ENCODE results near the gene NEK1.

NEK1 gene

DNA sequence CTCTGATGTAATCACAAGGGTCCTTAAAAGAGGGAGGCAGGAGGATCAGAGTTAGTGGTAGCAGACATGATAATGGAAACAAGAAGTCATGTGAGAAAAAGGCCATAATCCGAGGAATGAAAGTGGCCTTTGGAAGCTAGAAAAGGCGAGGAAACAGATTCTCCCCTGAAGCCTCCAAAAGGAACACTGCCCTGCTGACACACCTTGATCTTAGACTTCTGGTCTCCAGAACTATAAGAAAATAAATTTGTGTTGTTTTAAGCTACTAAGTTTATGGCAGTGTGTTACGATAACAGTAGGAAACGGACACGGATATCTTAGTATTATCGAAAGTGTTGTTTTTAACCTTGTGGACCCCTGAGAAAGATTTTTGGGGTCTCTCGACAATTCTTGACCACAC lies 32.4 kb upstream of the NEK1 start:
- Histone ChIP-seq H3K9me3 (ENCODE audit: insufficient read depth, low read length) (no peaks in the 10 kb centered on the region), H3K4me3 (ENCODE audit: insufficient read depth, low read length, poor library complexity, severe bottlenecking) (no peak overlapping the region), H3K27me3 (ENCODE audit: low read length) (no peaks in the 10 kb centered on the region), H4K20me1 (ENCODE audit: low read depth, low read length) (no peaks in the 10 kb centered on the region), H3K9ac (ENCODE audit: low read length) (no peak overlapping the region), H3K27ac (ENCODE audit: low read depth, low read length) (no peak overlapping the region), H2AFZ (ENCODE audit: low read depth, low read length, severe bottlenecking) (no peak overlapping the region), H3K4me2 (ENCODE audit: low read depth, low read length, poor library complexity, severe bottlenecking) (no peak overlapping the region), H3K9me2 (replicated peaks; ENCODE audit: insufficient read depth, low read length) (no peaks in the 10 kb centered on the region), H3K36me3 (ENCODE audit: low read length) (peaks cover 6% of the 10 kb centered on the region; the same call in 1 of the 2 replicates), H3K79me2 (ENCODE audit: insufficient read depth, low read length) (peaks cover 7% of the 10 kb centered on the region; the same call in 1 of the 2 replicates), H3F3A (ENCODE audit: insufficient read depth) (no peaks in the 10 kb centered on the region)
- TF ChIP-seq, protein P1, sequence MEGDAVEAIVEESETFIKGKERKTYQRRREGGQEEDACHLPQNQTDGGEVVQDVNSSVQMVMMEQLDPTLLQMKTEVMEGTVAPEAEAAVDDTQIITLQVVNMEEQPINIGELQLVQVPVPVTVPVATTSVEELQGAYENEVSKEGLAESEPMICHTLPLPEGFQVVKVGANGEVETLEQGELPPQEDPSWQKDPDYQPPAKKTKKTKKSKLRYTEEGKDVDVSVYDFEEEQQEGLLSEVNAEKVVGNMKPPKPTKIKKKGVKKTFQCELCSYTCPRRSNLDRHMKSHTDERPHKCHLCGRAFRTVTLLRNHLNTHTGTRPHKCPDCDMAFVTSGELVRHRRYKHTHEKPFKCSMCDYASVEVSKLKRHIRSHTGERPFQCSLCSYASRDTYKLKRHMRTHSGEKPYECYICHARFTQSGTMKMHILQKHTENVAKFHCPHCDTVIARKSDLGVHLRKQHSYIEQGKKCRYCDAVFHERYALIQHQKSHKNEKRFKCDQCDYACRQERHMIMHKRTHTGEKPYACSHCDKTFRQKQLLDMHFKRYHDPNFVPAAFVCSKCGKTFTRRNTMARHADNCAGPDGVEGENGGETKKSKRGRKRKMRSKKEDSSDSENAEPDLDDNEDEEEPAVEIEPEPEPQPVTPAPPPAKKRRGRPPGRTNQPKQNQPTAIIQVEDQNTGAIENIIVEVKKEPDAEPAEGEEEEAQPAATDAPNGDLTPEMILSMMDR (IDR thresholded peaks at IDR 0.05; ENCODE audit: insufficient read depth, low read length, poor library complexity, severe bottlenecking), result no peak
- TF ChIP-seq EZH2phosphoT487 (conservative IDR thresholded peaks at IDR 0.05; ENCODE audit: low read length), result no peak

DNA sequence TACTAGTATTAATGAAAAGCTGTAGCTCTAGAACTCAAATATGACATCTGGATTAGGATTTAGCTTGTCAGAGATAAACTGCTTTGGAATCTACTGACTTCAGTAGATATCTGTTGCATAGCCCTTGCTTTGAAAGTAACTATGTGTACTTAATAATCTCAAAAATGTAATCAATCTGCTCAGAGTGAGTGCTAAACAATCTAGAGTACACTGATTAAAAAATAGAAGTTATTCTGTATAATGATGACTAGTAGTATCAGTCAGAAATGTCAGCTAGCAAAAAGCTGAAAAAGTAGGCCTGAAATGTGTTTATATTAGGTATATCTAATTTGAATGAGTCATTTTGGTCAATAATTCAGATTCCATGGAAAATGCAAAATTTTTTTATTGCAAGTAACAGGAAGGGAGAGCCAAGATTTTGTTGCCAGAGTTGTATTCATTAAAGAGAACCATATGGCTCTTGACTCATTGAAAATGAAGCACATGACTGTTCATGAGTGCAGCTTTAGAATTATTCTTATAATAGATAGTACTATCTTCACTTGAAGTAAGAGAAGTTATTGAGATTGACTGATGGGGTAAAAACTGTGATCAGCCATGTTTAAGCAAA lies 28.0 kb upstream of the NEK1 start:
- no peak overlapping the region for H3K9ac ChIP-seq (ENCODE audit: low read length)
- H3K9me3 ChIP-seq (ENCODE audit: insufficient read depth, low read length), result no peaks in the 10 kb centered on the region
- no peak overlapping the region for H3K4me3 ChIP-seq (ENCODE audit: insufficient read depth, low read length, poor library complexity, severe bottlenecking)
- no peaks in the 10 kb centered on the region for H4K20me1 ChIP-seq (ENCODE audit: low read depth, low read length)
- TF ChIP-seq, protein P1 (IDR thresholded peaks at IDR 0.05; ENCODE audit: insufficient read depth, low read length, poor library complexity, severe bottlenecking), result no peak
- TF ChIP-seq EZH2phosphoT487 (conservative IDR thresholded peaks at IDR 0.05; ENCODE audit: low read length), result no peak
- H3K27me3 ChIP-seq (ENCODE audit: low read length), result no peaks in the 10 kb centered on the region
- H3F3A ChIP-seq (ENCODE audit: insufficient read depth), result no peaks in the 10 kb centered on the region
- no peak overlapping the region for H2AFZ ChIP-seq (ENCODE audit: low read depth, low read length, severe bottlenecking)
- no peaks in the 10 kb centered on the region for H3K9me2 ChIP-seq (replicated peaks; ENCODE audit: insufficient read depth, low read length)
- no peak overlapping the region for H3K27ac ChIP-seq (ENCODE audit: low read depth, low read length)
- no peaks in the 10 kb centered on the region; the same call in 1 of the 2 replicates for H3K79me2 ChIP-seq (ENCODE audit: insufficient read depth, low read length)
- peaks cover 11% of the 10 kb centered on the region; the same call in 1 of the 2 replicates for H3K36me3 ChIP-seq (ENCODE audit: low read length)
- no peak overlapping the region for H3K4me2 ChIP-seq (ENCODE audit: low read depth, low read length, poor library complexity, severe bottlenecking)

DNA sequence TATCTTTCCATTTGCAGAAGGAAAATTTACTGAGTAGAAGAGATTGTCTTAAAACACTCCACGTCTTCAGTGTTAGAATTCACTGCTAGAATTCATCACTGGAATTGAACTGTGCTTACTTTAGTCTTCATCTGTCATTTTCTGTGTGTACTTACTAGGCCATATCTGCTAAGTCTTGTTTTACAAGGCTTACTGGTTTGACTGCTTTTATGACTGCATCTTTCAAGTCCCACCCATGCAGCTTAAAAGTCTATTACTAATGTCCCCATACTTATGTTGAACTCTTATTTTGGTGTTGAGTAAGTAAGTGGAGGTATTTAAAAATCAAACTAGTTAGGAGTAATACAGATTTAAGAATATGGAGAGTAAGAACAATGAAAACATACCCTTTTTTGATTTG lies 22.6 kb upstream of the NEK1 start:
- no peaks in the 10 kb centered on the region for H3K27me3 ChIP-seq (ENCODE audit: low read length)
- H3K9me3 ChIP-seq (ENCODE audit: insufficient read depth, low read length), result no peaks in the 10 kb centered on the region
- peaks cover 43% of the 10 kb centered on the region for H3K79me2 ChIP-seq (ENCODE audit: insufficient read depth, low read length)
- no peak for TF ChIP-seq EZH2phosphoT487 (conservative IDR thresholded peaks at IDR 0.05; ENCODE audit: low read length)
- TF ChIP-seq, protein P1 (IDR thresholded peaks at IDR 0.05; ENCODE audit: insufficient read depth, low read length, poor library complexity, severe bottlenecking), result no peak
- H2AFZ ChIP-seq (ENCODE audit: low read depth, low read length, severe bottlenecking), result no peak overlapping the region
- H3K4me3 ChIP-seq (ENCODE audit: insufficient read depth, low read length, poor library complexity, severe bottlenecking), result no peak overlapping the region
- peaks cover 7% of the 10 kb centered on the region; the same call in 1 of the 2 replicates for H4K20me1 ChIP-seq (ENCODE audit: low read depth, low read length)
- no peak overlapping the region for H3K27ac ChIP-seq (ENCODE audit: low read depth, low read length)
- peaks cover 11% of the 10 kb centered on the region; the same call in 1 of the 2 replicates for H3K36me3 ChIP-seq (ENCODE audit: low read length)
- H3K4me2 ChIP-seq (ENCODE audit: low read depth, low read length, poor library complexity, severe bottlenecking), result no peak overlapping the region
- no peaks in the 10 kb centered on the region for H3K9me2 ChIP-seq (replicated peaks; ENCODE audit: insufficient read depth, low read length)
- H3F3A ChIP-seq (ENCODE audit: insufficient read depth), result peaks cover 4% of the 10 kb centered on the region; the same call in 1 of the 2 replicates
- no peak overlapping the region for H3K9ac ChIP-seq (ENCODE audit: low read length)
